Stomach (tissue), 9 donors: ENCODE measurements around the gene PSMB11. TPM values are rescaled to one million over a fixed set of nuclear protein-coding genes. Genes with fewer than 3 reads are reported as not detected.
A peak's percentile ranks its signal among the peaks of the same experiment; 100 is the strongest.

Experiments
- DNase-seq, 2 donors: peaks; one replicate each; pipeline versions ENCODE4 v3.0.0 to v3.0.0-alpha.2; 2013 to 2019
- H3K27ac ChIP-seq, 5 donors: fragments of 200-600 bp in 4 of 5; sonication (generic) in 4 of 5; one replicate each; pipeline ENCODE4 v1.5.1; 2013 to 2019; ENCODE audit warnings: mild to moderate bottlenecking in 1 of 5, moderate library complexity in 1 of 5
- H3K27me3 ChIP-seq, 3 donors: fragments of 200-600 bp; sonication (generic); one replicate each; pipeline ENCODE4 v1.5.1; 2017 to 2019; ENCODE audit warnings: mixed run types in 1 of 3
- H3K36me3 ChIP-seq, 4 donors: fragments of 200-600 bp; sonication (generic); 1 replicate in 3 of 4; 2 replicates in 1 of 4; pipeline ENCODE4 v1.5.1; 2016 to 2019
- H3K4me1 ChIP-seq, 4 donors: fragments of 200-600 bp; sonication (generic); one replicate each; pipeline ENCODE4 v1.5.1; 2016 to 2019
- H3K4me3 ChIP-seq, 4 donors: fragments of 200-600 bp; sonication (generic) in 3 of 4; one replicate each; pipeline ENCODE4 v1.5.1; 2016 to 2019; ENCODE audit warnings: mild to moderate bottlenecking in 1 of 4
- H3K9me3 ChIP-seq, 4 donors: fragments of 200-600 bp; sonication (generic); one replicate each; pipeline ENCODE4 v1.5.1; 2016 to 2019
- CTCF ChIP-seq, 7 experiments: fragments of 450-650 bp in 4 of 7; fragments of 200-600 bp in 3 of 7; sonication (generic) in 3 of 7; IDR thresholded peaks; one replicate each; pipeline ENCODE4 v1.5.1; 2016 to 2019; ENCODE audit warnings: antibody characterized with exemption in 7 of 7, control low read depth in 2 of 7, mild to moderate bottlenecking in 1 of 7
- EP300 ChIP-seq: sonication (generic); formaldehyde crosslinking; IDR thresholded peaks from one replicate; pipeline ENCODE4 v1.6.1; 2017; ENCODE audit warnings: antibody characterized with exemption
- POLR2A ChIP-seq, 4 donors: fragments of 450-650 bp; IDR thresholded peaks; one replicate each; pipeline ENCODE4 v1.6.1; 2016; ENCODE audit warnings: antibody characterized with exemption in 4 of 4, control low read depth in 2 of 4, mild to moderate bottlenecking in 1 of 4, moderate library complexity in 1 of 4
- POLR2AphosphoS5 ChIP-seq, 3 donors: sonication (generic); formaldehyde crosslinking; IDR thresholded peaks; one replicate each; pipeline ENCODE4 v1.6.1; 2016; ENCODE audit warnings: antibody characterized with exemption in 3 of 3
- WGBS, 5 donors: extraction: QIAGEN DNeasy Blood & Tissue Kit in 3 of 5; methylation state at CpG; one replicate each; pipeline versions ENCODE4 v1.1.5 to v1.1.7; 2013 to 2018; 5-methylcytosine and 5-hydroxymethylcytosine counted together
- intact Hi-C: fragments of 100-400 bp; cut with DNase I; formaldehyde crosslinking; loops from one replicate; pipeline ENCODE4 v1.15.1; 2023; ENCODE audit warnings: low total_unique reads
- polyA plus RNA-seq, 3 donors: library from polyadenylated mRNA; stranded (reverse); fragments of 200-250 nt; gene quantifications; one replicate each; pipeline ENCODE4 v1.2.3, GENCODE V29; 2013
- total RNA-seq, 5 donors: library from RNA; depleted of rRNA; stranded (reverse); fragments of >200 nt; gene quantifications; one replicate each; pipeline versions ENCODE4 v1.1.0 to v1.2.3, GENCODE V29; 2014 to 2016
- donor health status: healthy with polysubstance abuse.
- donor health status: Bipolar disorder and iron deficiency.
- donor health status: healthy.

Gene PSMB11
- total and polyA plus RNA-seq, 8 donors, result not detected

GRCh38 chr14:23052182-23052623 is 10.2 kb downstream of the PSMB11 start:
- 31 to 62% (median 46%) methylated on average over 8 to 14 of the region's 14 CpGs for WGBS, 5 donors
- no peak for TF ChIP-seq EP300
- TF ChIP-seq CTCF (IDR thresholded peaks at IDR 0.05), result peak in 4 of 7 experiments; percentile 17 to 59 (median 48)
- peaks cover 0 to 10% (median 0%) of the 10 kb centered on the region in 3 donors for H3K27me3 ChIP-seq
- no peak overlapping the region for H3K4me3 ChIP-seq
- DNase-seq, result peak; percentile 55 to 68
- peaks cover 11 to 18% (median 14%) of the 10 kb centered on the region in 4 donors for H3K4me1 ChIP-seq
- H3K36me3 ChIP-seq, result no peaks in the 10 kb centered on the region
- H3K9me3 ChIP-seq, result no peaks in the 10 kb centered on the region
- intact Hi-C loops, result no loop called here
- no peak overlapping the region for H3K27ac ChIP-seq

- 67 to 86% (median 80%) methylated on average over 3 of the region's 3 CpGs for WGBS, 5 donors
- Histone ChIP-seq H3K36me3 (no peaks in the 10 kb centered on the region), H3K9me3 (no peaks in the 10 kb centered on the region), H3K4me1 (peaks cover 12 to 21% (median 16%) of the 10 kb centered on the region in 4 donors), H3K4me3 (no peak overlapping the region), H3K27me3 (peaks cover 0 to 7% (median 0%) of the 10 kb centered on the region in 3 donors), H3K27ac (no peak overlapping the region)
- intact Hi-C loops, result no loop called here
- no peak for DNase-seq
- TF ChIP-seq POLR2AphosphoS5 (IDR thresholded peaks at IDR 0.05) (no peak), CTCF (IDR thresholded peaks at IDR 0.05) (no peak), POLR2A (IDR thresholded peaks at IDR 0.05) (no peak), EP300 (no peak)
Measured at GRCh38 chr14:23052671-23053070, 10.7 kb downstream of the PSMB11 start.

GRCh38 chr14:23053426-23053825 is 11.4 kb downstream of the PSMB11 start:
- H3K36me3 ChIP-seq, result peaks cover 0 to under 1% (median 0%) of the 10 kb centered on the region in 4 donors
- no peaks in the 10 kb centered on the region for H3K9me3 ChIP-seq
- H3K4me1 ChIP-seq, result peaks cover 12 to 28% (median 23%) of the 10 kb centered on the region in 4 donors
- no peak for DNase-seq
- H3K4me3 ChIP-seq, result no peak overlapping the region
- H3K27me3 ChIP-seq, result no peaks in the 10 kb centered on the region
- H3K27ac ChIP-seq, result no peak overlapping the region
- WGBS, 5 donors, result 93 to 97% (median 96%) methylated on average over 7 to 10 of the region's 10 CpGs
- TF ChIP-seq POLR2AphosphoS5 (IDR thresholded peaks at IDR 0.05) (no peak), CTCF (IDR thresholded peaks at IDR 0.05) (no peak), EP300 (no peak), POLR2A (IDR thresholded peaks at IDR 0.05) (no peak)
- intact Hi-C loops, result no loop called here

GRCh38 chr14:23054000-23054811 is 12.2 kb downstream of the PSMB11 start:
- Histone ChIP-seq H3K4me1 (peaks cover 12 to 30% (median 23%) of the 10 kb centered on the region in 4 donors), H3K27me3 (no peaks in the 10 kb centered on the region), H3K9me3 (no peaks in the 10 kb centered on the region), H3K27ac (no peak overlapping the region), H3K36me3 (peaks cover 5 to 9% (median 7%) of the 10 kb centered on the region in 4 donors), H3K4me3 (no peak overlapping the region)
- TF ChIP-seq EP300 (no peak), CTCF (IDR thresholded peaks at IDR 0.05) (peak in 1 of 7 experiments; percentile 8), POLR2AphosphoS5 (IDR thresholded peaks at IDR 0.05) (no peak), POLR2A (IDR thresholded peaks at IDR 0.05) (no peak)
- no peak for DNase-seq
- WGBS, 5 donors, result 75 to 79% (median 77%) methylated on average over 14 to 17 of the region's 17 CpGs
- intact Hi-C loops, result no loop called here
